Measurements from ENCODE around the gene TFB2M.
A peak's percentile ranks its signal among the peaks of the same experiment; 100 is the strongest.
"Not testable (repeated sequence)": the region's sequence is repeated elsewhere in the genome, so short reads cannot be mapped to it uniquely, and the experiment has no call there.

The TFB2M gene

DNA sequence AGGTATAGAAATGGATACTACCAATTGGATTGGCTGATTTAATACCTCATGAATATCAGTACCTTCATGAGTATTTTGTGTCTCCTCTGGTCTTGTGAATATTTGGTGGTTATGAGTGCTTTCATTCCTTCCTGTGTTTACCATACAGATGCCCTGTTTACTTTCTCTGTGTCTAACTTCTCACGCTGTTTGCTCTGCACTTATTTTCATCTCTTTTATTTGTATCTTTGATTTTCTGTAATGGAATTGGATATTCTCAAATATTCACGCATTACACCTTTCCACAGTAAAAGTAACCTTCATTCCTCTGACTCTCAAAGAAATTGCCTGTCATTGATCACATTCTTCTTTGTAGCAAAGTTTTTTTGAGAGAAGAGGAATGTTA, 17.0 kb upstream of the TFB2M start:
- DNase-seq (ENCODE audit: low spot score) = no peak

DNA sequence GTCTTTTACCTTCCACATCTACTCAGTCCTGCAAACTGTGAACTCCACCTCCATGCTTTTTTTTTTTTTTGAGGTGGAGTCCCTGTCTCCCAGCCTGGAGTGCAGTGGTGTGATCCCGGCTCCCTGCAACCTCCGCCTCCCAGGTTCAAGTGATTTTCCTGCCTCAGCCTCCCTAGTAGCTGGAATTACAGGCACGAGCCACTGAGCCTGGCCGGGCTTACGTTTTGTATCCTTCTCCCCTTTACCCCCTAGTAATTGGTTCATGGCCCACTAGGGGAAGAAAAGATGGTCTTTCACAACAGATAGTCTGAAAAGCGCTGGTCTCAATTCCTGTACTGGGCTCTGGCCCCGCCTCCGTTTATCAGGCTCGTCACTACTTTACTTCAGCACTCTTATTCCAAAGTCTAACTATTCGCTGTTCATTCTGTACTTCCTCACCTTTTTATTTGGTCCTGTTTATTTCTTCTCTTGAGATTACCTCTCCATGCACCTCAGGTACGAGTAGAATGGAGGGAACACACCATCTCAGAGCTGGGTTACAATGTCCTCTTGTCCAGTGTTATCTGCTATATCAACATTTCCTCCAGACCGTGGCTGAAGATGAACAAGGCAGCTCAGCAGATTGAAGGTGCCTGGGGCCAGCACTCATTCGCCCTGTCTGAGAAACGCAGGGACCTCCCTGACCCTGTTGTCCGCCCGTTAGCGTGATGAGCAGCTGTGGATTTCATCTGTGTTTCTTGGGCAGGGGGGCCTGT, 16.4 kb upstream of the TFB2M start:
- no peak for DNase-seq (ENCODE audit: low spot score)

DNA sequence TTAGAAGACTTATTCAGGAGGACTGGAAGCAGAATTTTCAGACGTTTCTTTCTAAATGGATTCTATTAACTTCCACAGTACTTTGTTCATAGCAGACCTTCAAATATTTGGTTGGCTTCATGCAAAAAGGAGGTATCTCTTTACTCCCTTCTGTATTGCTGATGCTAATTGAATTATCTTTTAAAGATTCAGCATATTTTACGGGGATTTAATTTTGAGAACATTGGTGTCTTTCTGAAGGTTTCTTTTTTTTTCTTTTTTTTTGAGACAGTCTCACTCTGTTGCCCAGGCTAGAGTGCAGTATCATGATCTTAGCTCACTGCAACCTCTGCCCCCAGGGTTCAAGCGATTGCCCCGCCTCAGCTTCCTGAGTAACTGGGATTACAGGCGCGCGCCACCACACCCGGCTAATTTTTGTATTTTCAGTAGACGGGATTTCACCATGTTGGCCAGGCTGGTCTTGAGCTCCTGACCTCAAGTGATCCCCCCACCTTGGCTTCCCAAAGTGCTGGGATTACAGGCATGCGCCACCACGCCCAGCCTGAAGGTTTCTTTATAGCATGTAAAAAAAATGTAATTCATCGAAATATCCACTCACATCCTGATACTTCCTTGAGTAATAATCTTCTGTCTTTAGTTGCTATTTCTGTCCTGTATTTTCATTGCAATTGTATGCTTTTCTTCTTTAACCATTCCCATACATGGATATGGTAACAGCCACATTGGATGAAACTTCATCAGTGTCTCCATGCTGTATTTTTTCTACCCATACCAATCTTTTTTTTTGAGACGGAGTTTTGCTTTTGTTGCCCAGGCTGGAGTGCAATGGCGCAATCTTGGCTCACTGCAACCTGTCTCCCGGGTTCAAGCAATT, 14.7 kb upstream of the TFB2M start:
- DNase-seq (ENCODE audit: low spot score) = no peak

DNA sequence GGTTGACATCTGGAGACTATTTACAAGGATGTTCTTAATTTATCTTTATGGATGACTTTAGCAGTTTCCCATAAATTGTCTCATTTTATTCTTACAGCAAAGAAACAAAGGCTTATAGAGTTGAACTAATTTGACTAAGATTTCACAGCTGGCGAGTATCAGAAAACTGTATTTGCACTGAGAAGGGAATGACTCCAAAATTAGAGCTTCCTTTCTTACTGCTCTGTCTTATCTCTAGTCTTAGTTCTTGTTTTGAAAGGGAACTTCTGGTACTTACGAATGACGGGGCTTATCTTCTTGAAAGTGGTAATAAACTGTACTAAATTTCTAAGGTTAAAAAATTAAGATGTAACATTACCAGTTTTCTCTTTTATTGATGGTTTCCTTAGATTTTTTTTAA, 13.8 kb upstream of the TFB2M start:
- DNase-seq (ENCODE audit: low spot score) = no peak

DNA sequence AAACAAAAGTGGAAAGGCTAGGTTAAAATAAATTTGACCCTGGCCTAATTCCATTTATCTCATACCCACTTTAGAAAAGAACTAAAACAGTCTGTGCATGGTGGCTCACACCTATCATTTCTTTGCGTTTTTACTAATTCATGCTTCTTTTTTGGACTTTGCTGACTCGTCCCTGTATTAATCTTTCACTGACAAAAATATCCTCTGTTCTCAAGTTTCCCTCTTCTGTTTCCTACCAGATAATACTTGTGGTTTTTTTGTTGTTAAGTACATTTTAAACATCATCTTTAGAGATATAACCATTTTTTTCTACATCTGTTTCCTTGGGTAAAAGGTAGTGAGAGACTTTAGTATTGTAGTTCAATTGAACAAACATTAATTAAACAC, 11.7 kb upstream of the TFB2M start:
- DNase-seq (ENCODE audit: low spot score) = no peak

DNA sequence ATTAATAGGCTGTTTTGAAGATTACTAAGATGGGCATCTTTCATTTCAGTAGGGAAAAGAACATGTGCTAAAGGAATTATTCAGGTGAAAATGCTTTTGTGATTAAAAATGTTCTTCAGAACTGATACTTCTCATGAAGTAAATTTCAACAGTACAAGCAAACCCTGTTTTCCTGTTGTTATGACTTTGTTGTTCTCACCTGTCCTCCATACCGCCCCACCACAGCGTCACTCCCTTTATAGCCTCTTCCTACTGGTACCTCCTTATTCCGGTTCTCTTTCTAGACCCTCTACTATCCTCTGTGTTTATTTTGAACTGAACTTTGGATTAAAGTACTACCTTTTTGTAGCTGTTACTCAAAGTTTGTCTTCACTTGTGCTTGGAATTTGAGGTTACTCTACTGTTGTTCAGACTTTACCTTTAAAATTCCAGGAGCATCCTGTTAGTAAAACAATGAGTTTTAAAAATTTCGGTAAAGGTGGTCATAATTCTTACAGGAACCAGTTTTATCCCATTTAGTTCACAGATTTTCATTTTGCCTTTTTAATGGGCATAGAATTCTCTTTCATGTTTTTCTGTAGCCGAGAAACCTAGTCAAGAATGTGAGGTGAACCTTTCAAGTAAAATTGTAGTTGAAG, 11.1 kb upstream of the TFB2M start:
- no peak for DNase-seq (ENCODE audit: low spot score)

DNA sequence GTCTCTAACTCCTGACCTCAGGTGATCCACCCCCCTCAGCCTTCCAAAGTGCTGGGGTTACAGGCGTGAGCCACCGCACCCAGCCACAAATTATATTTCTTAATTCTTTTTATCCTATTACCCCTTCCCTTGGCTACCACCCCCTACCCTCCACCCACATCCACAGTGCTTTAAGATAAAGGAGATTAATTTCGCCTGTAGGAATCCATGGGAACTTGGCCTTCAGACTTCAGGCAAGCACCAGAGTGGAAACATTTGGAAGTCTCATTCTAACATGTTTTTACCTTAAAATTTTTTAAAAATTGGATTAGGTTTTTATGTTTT, 10.6 kb upstream of the TFB2M start:
- DNase-seq (ENCODE audit: low spot score) = no peak

DNA sequence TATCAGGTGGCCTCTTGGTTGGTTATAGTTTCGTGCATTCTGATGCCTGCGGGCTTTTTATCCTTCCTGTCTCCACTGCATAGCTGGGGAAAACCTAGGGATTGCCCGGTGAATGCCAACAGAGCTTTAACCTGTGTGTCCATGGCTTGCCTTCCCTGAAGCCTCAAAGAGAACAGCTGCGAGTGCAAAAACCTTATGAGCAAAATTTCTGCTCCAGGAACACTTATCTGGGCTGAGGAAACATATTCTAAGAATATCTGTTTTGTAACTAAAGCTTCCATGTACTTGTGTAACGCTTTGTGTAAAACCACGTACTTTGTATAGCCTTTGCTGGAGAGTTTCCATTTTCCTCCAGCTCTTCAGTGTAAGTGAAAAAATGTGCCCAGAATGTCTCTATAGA, 7.4 kb upstream of the TFB2M start:
- no peak for DNase-seq (ENCODE audit: low spot score)

DNA sequence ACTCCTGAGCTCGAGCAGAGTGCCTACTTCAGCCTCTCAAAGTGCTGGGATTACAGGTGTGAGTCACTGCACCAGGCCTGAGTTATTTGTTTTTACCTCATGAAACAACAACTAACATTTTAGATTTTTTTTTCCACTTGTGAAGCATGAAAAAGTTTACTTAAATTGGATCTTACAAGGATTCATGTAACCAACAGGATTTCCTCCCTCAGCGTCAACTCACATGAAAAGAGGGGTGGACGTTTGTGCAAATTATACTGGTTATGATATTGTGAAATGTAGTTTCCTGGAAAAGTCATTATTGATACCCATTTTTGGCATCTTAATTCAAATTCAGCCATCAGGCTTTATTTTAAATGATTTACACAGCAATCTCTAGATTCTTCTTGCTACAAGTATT, 6.7 kb upstream of the TFB2M start:
- DNase-seq (ENCODE audit: low spot score) = no peak

DNA sequence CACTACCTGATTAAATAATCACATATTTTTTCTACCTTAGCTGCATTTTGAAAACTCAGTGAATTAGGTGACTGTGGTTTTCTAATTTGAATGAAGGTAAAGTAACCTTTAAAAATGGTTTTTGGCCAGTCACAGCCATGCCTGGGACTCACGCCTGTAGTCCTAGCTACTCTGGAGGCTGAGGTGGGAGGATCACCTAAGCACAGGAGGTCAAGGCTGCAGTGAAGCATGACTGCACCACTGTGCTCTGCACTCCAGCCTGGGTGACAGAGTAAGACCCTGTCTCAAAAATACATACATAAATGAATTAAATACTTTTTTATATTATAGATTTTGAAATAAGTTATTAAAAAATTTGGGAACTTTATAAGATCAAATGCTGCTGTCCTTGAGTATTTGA, 5.9 kb upstream of the TFB2M start:
- no peak for DNase-seq (ENCODE audit: low spot score)

DNA sequence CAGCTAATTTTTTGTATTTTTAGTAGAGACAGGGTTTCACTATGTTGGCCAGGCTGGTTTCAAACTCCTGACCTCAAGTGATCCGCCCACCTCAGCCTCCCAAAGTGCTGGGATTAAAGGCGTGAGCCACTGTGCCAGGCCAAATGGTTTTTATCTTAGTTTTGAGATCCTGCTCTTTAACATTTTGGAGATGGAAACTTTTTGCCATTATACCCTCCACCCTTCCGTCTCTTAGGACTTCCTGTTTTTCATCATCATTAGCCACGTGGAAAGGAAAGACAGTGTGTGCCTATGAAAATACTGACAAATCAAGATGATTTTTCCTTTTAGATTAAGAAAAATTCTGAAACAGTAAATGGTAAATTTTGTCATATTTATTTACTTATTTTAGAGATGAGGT, 5.2 kb upstream of the TFB2M start:
- DNase-seq (ENCODE audit: low spot score) = not testable (repeated sequence)

DNA sequence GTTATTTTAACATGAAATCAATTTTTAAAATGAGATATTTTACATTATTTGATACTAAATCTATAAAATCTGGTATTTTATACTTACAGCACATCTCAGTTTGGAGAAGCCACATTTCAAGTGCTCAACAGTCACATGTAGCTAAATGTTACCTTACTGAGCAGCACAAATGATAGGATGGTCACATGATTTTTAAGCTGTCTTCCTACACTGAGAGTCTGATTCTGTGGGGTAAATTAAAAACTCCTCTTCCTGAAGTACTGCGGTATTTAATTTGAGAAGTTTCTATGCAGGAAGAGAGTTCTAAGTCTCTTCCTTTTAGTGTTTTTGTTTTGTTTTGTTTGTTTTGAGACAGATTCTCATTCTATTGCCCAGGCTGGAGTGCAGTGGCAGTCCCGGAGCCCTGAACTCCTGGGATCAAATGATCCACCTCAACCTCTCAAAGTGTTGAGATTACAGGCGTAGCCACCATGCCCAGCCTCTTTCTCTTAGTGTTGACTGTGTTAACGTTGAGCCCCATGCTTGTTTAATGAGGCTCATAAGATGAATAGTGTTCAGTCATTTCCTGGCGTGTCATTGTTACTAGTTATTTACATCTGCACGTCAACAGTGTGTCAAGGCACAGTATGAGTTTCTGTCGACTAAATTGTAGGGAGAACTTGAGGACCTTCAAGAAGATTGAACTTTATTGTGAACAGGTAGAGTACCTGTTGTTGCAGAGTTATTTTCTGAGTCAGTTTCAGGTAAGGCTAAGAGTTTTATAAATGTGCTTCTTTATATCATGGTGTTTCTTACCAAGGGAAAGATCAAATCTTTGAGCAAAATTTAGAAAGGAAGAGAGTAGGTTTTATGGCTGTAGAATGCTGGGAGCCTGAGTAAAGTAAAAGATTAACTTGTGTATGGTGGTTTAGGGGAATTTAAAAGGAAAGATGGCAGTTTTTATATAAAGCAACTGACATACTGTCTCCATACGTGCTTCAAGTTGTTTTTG, 3.5 kb upstream of the TFB2M start:
- DNase-seq (ENCODE audit: low spot score) = peak; percentile 68

DNA sequence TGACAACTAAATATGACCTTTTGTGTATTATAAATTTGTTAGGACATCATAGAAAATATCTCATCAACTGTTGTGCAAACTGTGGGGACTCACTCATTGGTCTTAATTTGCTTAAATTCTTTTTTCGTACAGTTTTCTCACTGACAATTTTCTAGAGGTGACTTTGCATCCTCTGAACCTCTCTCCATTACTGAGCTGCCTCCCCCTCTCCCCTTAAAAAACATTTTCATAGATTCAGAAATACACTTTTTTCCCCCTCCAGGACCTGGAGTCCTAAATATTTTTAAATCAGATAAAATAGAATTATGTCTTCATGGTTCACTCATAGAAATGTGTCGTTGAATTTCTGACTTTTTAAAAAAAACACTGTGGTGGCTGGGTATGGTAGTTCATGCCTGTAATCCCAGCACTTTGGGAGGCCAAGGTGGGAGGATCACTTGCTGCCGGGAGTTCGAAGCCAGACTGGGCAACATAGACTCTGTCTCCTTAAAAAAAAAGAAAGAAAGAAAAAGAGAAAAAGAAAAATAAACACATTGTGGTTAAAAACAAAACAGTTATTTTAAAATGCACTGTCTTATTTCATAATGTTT, 1.7 kb upstream of the TFB2M start:
- no peak for DNase-seq (ENCODE audit: low spot score)

DNA sequence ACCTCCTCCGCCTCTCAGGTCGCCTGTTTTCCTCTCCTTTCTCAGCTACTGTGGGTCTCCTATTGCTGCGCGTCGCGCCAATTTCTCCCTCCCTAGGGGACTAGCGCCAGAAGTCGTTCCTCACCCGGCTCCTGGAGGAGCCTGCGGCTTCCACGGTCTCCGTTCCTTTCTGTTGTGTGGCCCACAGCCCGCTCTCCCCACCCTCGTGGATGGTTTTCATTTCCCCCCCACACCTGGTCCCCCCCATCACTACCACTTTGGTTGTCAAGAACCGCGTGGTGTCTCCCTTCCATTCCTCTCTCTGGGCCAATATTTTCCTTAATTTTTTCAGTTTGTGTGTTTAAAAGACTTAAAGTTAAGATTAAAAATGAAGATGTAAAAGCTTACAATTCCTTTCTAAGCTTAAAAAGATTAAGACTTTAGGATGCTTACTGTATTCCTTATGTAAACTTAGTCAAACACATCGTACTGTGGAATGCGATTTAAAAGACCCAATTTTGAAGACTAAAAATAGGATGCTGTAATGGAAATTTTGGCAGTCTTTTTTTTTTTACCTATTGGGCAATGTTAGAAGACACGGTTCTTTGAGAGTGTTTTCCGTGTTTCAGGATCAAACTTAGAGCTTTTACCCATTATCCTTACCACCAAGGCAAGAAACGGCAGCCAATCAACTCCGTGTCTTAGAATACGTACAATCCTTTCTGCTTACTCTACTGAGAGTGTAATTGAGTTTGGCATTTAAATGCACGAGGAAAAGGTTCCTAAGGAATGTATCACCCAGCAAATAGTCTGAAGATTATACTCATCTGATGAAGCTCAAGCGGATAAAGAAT, 968 bp upstream of the TFB2M start:
- DNase-seq (ENCODE audit: low spot score) = peak; percentile 70

DNA sequence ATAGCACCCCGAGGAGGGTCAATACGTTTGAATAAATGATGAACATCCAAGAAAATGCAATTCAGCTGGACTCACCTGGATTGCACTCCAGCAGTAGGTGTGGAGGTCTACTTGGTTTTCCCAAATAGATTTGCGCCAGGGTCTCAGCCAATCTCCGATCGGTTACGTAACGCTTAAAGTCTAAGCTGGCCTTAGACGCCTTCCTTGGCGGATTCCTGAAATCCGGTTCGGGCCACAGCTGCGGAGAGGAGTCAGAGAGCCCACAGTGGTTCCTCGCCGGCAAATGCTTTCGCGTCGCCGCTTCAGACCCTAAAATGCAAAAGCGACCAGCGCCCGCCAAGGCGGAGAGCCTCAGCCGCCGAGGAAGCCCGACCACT, 322 bp downstream of the TFB2M start:
- no peak for DNase-seq (ENCODE audit: low spot score)

DNA sequence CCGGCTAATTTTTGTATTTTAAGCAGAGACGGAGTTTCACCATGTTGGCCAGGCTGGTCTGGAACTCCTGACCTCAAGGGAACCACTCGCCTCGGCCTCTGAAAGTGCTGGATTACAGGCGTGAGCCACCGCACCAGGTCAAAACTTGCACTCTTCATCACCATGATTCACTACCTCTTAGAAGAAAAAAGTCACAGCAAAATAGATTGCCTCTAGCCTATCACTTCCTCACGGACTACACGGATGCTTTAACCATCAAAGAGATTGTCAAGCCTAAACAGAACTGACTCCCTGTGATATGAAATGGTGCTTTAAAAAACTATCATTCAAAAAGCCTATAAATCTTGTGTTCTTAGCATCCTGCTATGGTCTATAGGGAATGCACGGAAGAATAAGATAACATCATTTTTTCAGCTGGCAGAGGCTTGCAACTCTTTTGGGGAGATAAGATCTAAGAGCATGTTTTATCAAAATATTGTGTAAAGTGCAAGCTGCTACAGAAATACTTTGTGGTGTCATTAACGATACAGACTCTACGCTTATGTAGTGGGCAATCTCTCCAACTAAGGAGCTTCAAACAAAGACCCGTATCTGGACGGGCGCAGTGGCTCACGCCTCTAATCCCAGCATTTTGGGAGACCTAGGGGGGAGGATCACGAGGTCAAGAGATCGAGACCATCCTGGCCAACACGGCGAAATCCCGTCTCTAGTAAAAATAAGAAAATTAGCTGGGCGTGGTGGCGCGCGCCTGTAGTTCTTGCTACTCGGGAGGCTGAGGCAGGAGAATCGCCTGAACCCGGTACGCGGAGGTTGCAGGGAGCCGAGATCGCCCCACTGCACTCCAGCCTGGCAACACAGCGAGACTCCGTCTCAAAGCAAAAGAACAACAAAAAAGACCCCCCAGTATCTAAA, 966 bp downstream of the TFB2M start:
- peak; percentile 8 for DNase-seq (ENCODE audit: low spot score)

DNA sequence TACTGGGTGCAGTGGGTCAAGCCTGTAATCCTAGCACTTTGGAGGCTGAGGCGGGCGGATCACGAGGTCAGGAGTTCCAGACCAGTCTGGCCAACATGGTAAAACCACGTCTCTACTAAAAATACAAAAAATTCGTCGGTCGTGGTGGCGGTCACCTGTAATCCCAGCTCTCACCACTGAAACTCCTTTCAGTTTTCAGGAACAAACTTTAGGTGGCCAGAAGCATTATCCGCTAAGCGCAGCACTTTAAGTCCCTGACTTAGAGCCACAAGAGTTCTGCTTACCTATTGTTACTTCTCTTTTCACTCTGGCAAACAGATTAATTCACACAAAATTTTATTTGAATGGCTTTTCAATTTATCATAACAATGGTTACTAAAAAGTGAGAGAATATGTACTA, 5.2 kb downstream of the TFB2M start:
- DNase-seq (ENCODE audit: low spot score) = not testable (repeated sequence)

DNA sequence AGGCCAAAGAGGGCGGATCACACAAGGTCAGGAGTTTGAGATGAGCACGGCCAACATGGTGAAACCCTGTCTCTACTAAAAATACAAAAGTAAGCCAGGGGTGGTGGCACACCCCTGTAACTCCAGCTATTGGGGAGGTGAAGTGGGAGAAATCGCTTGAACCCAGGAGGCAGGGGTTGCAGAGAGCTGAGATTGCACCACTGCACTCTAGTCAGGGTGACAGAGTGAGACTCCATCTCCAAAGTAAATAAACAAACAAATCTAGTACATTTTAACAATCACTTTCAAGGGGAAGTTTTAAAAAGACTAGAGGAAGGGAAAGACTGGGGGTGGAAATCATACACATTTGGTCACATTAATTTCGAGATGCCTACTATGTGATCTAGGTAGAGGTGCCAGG, 6.8 kb downstream of the TFB2M start:
- no peak for DNase-seq (ENCODE audit: low spot score)

DNA sequence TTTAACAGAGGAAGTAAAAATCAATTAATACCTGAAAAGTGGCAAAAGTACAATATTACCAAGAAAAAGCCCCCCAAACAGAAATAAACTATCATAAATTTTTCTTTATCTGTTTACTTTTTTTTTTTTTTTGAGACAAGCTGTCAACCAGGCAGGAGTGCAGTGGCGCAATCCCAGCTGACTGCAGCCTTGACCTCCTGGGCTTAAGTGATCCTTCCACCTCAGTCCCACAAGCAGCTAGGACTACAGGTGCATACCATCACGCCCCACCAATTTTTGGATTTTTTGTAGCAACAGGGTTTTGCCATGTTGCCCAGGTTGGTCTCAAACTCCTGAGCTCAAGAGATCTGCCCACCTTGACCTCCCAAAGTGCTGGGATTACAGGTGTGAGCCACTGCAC, 8.0 kb downstream of the TFB2M start:
- no peak for DNase-seq (ENCODE audit: low spot score)

DNA sequence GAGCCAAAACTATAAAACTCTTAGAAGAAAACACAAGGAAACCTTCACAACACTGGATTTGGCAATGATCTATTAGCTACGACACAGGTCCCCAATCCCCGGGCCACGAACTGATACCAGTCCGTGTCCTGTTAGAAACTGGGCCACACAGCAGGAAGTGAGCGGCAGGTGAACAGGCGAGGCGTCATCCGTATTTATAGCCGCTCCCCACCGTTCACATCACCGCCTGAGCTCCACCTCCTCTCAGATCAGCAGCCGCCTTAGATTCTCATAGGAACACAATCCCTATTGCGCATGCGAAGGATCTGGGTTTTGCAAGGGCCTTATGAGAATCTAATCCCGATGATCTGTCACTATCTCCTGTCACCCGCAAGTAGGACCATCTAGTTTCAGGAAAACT, 11.9 kb downstream of the TFB2M start:
- DNase-seq (ENCODE audit: low spot score) = no peak
